HG02852 (cell line): ENCODE results near the gene TKFC.
"Not testable (repeated sequence)": the region's sequence is repeated elsewhere in the genome, so short reads cannot be mapped to it uniquely, and the experiment has no call there.

Experiments
- ATAC-seq: cut with Tn5 transposase; IDR thresholded peaks from one replicate; pipeline ENCODE4 v1.9.1; 2021; ENCODE audit warnings: mild to moderate bottlenecking, moderate library complexity; ENCODE audit not compliant: unreplicated experiment

TKFC gene

DNA sequence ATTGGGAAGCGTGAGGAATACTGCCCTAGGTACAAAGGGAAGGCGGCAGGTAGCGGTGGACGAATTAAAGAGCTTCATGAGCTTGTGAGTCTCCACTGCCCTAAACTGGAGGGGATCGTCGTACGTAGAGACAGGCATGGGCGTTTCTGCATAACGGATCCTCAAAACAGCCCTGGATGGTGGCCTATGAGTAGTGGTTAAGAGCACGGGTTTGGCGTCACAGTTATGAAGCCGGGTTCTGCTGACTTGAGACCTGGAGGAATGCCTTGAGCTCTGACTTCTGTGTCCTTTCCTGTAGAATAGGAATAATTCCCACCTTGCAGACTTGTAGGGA lies 29.5 kb downstream of the TKFC start:
- ATAC-seq: no peak

DNA sequence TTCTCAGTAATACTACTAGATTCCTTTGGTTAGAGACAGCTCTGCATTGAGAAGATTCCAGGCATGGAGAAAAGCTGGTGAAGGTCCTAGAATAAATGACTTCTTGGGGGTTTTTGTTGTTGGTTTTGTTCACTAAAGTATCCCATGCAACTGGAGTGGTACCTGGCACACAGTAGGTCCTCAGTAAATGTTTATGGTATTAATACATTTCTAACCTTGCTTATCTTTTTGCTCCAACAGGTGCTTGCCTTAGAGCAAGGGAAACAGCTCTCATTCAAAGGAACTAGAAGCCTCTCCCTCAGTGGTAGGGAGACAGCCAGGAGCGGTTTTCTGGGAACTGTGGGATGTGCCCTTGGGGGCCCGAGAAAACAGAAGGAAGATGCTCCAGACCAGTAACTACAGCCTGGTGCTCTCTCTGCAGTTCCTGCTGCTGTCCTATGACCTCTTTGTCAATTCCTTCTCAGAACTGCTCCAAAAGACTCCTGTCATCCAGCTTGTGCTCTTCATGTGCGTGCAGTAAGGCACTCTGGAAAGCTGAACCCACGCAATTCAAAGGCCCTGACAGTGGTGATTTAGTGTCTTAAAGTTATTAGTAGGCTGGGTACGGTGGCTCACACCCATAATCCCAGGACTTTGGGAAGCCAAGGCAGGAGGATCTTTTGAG lies 31.1 kb downstream of the TKFC start:
- no peak for ATAC-seq

DNA sequence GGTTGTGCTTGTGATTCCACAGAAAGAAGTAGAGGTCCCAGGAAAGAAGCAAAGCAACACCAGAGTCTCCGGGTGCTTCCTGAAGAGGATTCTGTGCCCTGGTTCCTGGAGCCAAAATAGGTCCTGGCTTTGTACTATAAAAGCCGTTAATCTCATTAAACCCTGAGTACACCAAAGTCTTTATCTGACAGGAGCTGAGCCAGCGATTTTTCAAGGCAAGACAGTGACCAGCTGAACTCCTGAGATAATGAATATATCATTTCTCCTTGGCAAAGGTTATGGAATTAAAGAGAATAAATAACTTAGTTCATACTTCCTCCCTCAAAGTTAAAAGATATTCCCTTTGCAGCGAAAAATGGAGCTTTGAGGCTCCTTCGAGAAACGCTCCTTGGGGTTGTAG lies 34.4 kb downstream of the TKFC start:
- no peak for ATAC-seq

DNA sequence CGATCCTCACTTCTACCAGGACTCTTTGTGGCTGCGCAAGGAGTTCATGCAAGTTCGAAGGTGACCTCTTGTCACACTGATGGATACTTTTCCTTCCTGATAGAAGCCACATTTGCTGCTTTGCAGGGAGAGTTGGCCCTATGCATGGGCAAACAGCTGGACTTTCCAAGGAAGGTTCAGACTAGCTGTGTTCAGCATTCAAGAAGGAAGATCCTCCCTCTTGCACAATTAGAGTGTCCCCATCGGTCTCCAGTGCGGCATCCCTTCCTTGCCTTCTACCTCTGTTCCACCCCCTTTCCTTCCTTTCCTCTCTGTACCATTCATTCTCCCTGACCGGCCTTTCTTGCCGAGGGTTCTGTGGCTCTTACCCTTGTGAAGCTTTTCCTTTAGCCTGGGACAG lies 35.6 kb downstream of the TKFC start:
- ATAC-seq: no peak

DNA sequence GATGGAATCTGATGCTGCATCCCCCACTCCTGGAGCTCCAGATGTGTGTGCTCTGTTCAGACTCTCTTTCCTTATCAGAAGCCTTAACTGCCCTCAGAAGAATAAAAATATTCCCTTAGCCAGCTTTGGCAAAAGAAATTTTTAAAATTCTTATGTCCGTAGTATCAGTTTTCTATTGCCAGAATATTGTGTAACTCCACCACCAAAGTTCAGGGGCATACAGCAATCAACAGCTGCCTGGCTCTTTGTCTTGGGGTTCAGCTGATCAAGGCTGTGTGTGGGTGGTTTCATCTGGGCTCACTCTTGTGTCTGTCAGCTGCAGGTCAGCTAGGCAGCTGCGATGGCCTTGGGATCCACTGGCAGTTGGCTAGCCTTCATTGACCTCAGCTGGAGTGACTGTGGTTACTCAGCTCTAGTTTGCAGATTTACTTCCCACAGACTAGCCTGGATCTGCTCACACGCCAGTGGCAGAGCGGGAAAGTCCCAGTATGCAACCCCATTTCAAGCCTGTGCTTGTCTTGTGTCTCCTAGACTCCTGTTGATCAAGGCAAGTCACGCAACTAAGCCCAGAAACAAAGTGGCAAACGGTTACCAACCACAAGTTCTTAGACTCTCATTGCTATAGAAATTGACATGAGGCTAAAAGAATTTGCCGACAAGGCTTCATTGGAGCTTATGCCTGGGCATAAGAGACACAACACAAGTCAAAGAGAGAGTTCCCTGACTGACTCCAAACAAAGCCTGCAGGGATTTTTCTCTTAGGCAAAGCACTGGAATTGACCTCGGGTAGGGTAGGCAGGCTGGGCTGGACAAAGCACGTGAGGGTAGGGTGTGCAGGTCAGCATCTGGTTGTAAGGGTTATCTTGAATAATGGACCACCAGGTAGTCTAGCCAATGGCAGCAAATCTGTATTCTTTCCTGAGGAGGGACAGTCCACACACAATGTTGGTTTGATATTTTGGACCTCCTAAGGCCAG lies 36.6 kb downstream of the TKFC start:
- peak; percentile 52 for ATAC-seq

DNA sequence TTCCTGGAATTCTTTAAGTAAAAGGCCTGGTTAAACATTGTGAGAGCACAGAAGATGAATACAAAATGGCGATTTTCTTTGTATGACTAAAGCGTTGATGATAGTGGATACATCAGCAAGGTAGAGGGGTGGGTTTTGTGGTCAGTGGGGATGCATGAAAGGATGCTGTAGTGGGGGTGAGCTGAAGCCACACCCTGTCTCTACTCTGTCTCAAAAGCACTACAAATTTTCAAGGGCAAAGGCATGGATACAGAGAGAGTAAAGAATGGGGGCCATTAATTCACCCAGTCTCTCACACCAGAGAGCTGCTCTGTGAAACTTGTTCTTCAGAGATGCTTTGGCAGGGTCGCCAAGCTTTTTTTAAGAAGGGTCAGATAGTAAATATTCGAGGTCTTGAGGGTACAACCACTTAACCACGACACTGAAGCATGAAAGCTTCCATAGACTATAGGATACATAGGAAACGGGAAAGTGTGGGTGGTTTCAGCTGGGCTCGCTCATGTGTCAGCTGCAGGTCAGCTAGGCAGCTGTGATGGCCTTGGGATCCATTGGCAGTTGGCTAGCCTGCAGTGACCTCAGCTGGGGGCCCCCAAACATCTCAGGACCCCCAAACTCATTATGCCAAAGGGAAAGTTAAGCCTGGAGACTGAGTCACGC lies 37.4 kb downstream of the TKFC start:
- ATAC-seq: no peak

DNA sequence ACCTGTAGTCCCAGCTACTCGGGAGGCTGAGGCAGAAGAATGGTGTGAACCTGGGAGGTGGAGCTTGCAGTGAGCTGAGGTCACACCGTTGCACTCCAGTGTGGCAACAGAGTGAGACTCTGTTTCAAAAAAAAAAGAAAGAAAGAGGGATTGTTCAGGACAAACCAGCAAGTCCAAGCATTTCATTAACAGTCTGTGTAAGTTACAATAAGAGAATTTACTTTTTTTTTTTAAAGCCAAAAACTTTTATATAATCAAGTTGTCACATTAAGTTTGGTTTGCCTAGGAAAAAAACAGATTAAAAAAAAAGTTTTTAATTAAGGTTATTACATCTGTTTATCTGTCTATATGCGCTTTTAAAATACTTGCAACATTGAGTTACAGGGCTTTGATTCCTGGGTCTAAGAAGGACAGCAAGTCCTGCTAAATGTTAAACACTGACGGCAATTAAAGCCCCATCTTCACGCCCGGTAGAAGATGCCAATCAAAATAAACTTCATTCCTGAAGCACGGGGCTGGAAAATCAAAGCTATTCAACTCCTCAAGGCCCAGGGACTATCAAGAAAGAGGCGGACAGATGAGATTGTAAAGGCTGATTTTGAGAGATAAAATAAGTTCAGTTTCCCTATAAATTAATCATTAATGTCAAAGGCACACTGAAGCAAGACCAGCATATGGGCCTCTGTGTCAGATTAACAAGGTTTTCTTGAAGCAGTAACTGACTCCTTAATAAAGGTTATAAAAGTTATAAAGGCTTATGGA lies 39.8 kb downstream of the TKFC start:
- ATAC-seq: no peak

DNA sequence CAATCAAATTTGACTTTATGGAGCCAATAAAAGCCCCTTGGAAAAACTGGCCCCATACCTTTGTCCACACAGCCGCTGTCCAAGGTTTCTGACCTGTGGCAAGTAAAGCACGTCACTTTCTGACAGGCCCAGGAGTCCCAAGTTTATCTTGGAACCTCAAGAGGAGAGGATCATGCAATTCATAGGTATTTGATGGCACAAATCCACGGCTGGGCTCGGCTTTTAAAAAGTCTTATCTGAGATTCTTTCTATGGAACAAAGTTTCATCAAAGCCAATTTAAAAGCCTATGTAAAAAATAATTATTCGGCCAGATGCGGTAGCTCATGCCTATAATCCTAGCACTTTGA lies 42.7 kb downstream of the TKFC start:
- no peak for ATAC-seq

DNA sequence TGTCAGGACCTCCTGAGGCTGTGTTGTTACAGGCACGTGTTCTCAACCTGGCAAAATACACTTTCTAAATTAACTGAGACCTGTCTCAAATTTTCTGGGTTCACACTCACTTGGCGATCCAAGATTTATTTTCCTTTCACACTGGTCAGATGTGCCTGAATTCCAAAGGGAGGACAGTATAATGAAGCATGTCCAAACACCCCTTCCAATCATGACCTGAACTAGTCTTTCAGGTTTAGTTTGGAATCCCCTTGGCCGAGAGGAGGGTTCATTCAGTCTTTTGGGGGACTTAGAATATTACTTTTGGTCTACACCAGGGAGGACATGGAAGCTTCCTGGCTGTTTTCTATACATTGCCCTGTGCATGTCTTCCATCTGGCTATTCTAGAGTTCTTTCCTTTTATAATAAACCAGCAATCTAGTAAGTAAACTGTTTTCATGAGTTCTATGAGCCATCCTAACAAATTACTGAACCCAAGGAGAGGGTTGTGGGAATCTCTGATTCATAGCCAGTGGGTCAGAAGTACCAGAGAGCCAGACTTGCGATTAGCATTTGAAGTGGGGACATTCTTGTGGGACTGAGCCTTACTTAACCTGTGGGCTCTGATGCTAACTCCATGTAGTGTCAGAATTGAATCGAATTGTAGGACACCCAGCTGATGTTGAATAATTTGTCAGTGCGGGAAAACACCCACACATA lies 44.6 kb downstream of the TKFC start:
- no peak for ATAC-seq

DNA sequence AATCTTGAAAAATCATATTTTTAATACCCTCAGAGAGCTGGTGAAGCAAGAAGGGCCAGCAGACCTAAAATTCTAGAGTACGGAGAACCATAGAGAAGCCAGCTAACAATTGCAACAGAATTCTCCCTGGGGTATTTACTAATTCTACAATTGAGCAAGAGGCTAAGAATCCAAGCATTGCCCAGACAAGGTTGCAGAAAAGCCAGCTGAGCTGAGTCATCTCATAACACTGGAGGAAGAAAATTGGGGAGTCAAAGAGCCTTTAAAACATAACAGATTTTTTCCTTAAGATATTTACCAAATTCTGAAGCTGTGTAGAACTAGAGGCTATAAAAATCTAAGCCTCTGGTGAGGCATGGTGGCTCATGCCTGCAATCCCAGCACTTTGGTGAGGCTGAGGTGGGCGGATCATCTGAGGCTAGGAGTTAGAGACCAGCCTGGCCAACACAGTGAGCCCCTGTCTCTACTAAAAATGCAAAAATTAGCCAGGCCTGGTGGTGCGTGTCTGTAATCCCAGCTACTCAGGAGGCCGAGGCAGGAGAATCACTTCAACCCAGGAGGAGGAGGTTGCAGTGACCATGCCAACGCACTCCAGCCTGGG lies 45.8 kb downstream of the TKFC start:
- no peak for ATAC-seq

DNA sequence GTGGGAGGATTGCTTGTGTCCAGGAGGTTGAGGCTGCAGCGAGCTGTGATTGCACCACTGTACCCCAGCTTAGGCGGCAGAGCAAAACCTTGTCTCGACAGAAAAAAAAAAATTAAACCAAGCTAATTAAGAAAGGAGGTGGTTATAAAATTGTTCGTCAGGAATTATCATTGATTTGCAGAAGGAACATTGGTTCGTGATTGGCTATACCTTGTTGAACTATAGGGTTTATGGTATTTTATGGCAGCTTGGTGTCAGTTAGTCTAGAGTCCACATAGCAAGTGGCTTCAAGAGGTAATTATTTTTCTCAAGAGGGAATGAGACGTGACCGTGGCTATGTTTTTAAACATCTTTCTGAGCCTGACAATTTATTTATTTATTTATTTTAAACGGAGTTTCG lies 47.9 kb downstream of the TKFC start:
- ATAC-seq: no peak

DNA sequence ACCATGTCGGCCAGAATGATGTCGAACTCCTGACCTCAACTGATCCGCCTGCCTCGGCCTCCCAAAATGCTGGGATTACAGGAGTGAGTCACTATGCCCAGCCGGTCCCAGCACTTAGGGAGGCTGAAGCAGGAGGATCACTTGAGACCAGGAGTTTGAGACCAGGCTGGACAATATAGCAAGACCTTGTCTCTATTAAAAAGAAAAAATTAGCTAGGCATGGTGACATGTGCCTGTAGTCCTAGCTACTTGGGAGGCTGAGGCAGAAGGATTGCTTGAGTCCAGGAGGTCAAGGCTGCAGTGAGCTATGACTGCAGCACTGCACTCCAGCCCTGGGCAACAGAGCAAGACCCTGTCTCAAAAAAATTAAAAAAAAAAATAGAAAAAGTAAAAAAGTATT lies 50.8 kb downstream of the TKFC start:
- ATAC-seq: not testable (repeated sequence)

DNA sequence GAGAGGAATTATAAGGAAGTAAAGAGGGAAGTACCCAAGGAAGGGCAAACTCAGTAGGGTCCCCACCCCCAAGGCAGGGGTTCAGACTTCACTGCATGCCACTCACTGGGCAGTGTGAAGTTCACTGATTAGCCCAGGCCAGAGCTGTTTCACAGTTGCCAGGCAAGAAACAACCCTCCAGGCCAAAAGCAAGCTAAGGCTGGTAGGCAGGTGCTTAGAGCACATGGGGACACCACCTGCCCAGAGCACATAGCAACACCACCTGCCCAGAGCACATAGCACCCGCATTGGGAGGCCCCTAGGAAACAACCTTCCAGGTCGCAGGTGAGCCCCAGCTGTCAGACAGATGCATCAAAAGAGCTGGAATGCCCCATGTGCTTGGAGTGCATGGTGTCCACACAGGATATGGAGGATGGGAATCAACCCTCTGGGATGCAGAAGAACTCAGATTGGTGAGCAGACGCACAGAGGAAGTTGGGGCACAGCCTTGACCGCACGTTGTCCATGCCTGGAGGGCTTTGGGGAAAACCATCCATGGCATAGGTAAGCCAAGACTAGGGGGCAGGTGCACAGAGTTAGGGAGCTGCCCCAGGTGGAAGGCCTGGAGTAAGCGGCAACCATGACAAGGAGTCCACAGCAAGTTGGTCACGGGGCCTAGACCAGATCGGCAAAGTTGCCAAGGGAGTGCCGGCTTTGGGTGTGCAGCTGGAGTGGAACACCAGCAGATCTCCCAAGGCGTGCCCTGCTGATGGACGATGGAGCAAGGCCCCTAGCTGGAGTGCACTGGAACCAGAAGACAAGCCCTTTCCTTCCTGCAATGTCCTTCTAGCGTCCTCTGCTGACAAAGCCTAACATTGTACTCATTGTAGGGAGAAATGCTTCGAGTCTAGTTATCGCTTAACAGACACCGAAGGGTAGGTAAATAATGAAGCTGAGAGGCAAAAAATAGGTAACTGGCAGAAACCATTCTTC lies 51.5 kb downstream of the TKFC start:
- no peak for ATAC-seq

DNA sequence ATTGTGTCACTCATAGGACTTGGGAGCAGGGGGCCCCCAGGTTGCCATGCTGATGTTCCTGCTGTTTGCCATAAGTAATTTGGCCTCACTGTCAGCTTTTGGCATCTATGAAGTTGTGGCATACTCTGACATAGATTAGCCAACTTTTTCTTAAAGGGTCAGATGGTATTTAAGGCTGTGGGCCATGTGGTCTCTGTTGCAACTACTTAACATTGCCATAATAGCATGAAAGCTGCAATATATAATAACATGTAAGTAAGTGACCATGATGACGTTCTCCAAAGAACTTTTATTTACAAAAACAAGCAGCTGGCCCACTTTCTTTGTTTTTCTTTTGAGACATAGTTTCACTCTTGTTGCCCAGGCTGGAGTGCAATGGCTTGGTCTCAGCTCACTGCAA lies 57.1 kb downstream of the TKFC start:
- no peak for ATAC-seq

DNA sequence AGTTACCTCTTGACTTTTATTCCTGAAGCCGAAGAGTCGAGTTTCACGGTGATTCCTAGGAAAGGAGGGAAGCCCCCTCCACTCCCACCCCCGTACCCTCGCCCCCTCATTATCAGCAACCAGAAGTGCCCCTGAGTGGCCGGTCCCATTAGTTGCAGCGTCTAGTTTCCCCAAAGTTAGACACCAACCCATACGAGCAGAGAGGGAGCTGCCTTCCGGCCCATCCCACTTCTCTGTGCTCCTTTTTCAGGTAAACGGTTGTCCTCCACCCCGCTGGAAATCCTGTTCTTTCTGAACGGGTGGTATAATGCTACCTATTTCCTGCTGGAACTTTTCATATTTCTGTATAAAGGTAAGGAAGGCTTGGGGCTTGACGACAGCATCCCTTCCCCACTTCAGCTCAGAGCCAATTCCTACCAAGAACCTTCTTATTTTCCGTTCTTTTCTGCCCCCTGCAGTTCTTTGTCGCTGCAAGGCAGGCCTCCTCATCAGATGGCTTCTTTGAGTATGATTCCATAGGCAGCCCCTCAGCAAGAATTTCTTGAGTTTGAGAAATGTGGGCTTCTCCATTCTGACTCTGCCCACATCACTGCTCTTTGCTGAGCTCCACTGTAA lies 60.1 kb downstream of the TKFC start:
- ATAC-seq: peak; percentile 12
